Sciatic nerve (tissue), 2 donors: Measurements from ENCODE around the gene UBLCP1. TPM values are rescaled to one million over a fixed set of nuclear protein-coding genes. Genes with fewer than 3 reads are reported as not detected.
"Not testable (repeated sequence)": the region's sequence is repeated elsewhere in the genome, so short reads cannot be mapped to it uniquely, and the experiment has no call there.

Experiments
- ATAC-seq: fragments of 200-7000 bp; cut with Tn5 transposase; one replicate; pipeline ENCODE4 v1.9.1; 2020; ENCODE audit warnings: mild to moderate bottlenecking, moderate library complexity
- DNase-seq: peaks from one replicate; pipeline ENCODE4 v3.0.0-alpha.2; 2020; ENCODE audit warnings: low spot score
- intact Hi-C: fragments of 100-400 bp; cut with DNase I; formaldehyde crosslinking; loops from one replicate; pipeline ENCODE4 v1.14.2; 2022
- total RNA-seq: library from RNA; stranded (reverse); fragmentation: NEBNext Ultra II Directional; extraction: Animal tissue kit (Norgen Biotek cat#: 25700); gene quantifications from one replicate; pipeline ENCODE4 v1.2.1, GENCODE V29; 2021
- donor health status: DM: no; HTN: no; CAD: no.
- donor health status: DM: no; HTN: no; CAD: no.

Gene UBLCP1, protein sequence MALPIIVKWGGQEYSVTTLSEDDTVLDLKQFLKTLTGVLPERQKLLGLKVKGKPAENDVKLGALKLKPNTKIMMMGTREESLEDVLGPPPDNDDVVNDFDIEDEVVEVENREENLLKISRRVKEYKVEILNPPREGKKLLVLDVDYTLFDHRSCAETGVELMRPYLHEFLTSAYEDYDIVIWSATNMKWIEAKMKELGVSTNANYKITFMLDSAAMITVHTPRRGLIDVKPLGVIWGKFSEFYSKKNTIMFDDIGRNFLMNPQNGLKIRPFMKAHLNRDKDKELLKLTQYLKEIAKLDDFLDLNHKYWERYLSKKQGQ
- 22.6 TPM for total RNA-seq

DNA sequence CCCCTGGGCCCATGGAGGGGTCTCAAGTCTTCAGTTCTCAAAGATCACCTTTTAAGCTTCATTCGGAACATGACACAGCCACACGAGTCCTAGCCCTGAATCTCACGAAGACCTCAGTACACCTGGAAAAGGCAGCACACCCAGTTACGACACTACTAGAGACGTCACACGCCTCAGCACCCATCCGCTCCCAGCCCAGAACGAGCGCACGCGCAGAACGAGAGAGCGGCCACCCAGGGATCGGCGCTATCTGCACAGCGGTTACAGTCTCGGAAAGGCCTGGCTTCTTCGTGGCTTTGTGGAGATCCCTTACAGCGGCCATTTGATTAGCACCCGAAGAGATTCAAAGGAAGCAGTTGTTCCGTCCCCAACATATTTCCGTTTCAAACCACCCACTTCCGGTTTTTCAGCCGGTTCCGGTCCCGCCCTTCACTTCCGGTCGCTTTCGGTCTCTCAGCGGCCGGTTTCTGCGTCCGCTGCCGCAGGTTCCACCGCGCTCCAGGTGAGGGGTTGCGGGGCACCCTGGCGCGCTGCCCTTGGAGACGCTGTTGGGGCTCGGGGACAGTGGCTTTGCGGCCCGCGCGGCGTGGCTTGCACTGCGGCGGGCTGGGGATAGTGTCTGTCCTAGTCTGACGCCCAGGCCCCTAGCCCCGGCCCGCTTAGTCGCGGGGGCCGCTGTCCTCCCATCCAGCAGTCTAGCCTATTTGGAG is at the start of gene UBLCP1:
UBLCP1 (plus strand) TSS at position 432 of the 710 bp plus-strand sequence. CDS start 5,626 bp downstream, outside the sequence.
- DNase-seq (peak; percentile 84), ATAC-seq (peak; percentile 93)
- intact Hi-C loops: no loop called here

GRCh38 chr5:159214486-159215271 is 48.4 kb upstream of the UBLCP1 start:
- ATAC-seq (no peak), DNase-seq (no peak)
- intact Hi-C loops: no loop called here

GRCh38 chr5:159215886-159216285 is 47.2 kb upstream of the UBLCP1 start:
- DNase-seq (no peak), ATAC-seq (no peak)
- intact Hi-C loops: no loop called here

DNA sequence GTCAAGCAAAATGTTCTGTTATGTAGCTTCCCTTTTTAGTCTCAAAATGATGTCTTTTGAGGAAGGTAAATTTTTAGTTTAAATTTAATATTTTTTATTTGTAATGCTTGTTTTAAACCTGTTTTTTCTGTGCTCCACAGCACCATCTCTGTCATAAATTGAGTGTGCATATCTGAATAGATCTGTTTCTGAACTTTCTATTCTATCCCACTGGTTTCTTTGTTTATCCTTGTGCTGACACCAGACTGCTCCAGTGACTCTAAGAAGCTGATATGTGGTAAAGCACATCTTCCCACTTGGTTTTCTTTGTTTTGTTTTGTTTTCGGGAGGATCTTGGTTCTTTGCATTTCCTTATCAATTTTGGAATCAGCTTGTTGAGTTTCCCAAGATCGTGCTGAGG is 46.6 kb upstream of the UBLCP1 start:
- DNase-seq (no peak), ATAC-seq (no peak)
- intact Hi-C loops: no loop called here

GRCh38 chr5:159217236-159217635 is 45.9 kb upstream of the UBLCP1 start:
- DNase-seq (no peak), ATAC-seq (no peak)
- intact Hi-C loops: no loop called here

GRCh38 chr5:159218595-159219023 is 44.5 kb upstream of the UBLCP1 start:
- DNase-seq: no peak
- intact Hi-C loops: no loop called here
- no peak for ATAC-seq

DNA sequence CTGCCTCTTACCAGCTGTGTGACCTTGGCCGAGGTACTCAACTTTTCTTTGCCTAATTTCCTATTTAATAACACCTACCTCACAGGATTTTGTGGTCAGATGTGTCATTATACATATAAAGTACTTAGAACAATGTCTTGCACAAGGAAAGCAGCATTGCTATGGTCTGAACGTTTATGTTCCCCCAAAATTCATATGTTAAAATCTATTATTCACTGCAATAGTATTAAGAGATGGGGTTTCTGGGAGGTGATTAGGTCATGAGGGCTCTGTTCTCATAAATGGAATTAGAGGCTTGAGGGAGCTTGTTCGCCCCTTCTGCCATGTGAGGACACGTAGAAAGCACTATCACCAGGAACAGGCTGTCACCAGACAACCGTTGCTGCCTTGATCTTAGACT is 42.9 kb upstream of the UBLCP1 start:
- DNase-seq (no peak), ATAC-seq (no peak)
- intact Hi-C loops: no loop called here

DNA sequence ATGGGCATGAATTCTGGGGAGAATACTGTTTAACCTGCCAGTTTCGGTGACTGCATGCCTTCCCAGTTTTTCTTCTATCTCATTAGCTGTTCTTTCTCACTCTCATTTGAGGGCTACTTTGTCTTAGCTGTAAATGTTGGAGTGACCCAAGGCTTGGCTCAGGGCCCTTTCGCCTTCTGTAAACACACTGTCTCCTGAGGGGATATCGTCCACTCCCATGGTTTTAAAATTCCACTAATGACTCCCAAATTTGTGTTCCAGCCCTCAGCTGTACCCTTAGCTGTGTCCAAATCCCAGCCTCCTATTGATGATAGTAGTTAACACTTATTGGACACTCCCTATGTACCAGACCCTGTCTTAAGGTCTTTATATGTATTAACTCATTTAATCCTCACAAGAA is 39.6 kb upstream of the UBLCP1 start:
- DNase-seq: no peak
- ATAC-seq: no peak
- intact Hi-C loops: no loop called here

- ATAC-seq (no peak), DNase-seq (no peak)
- intact Hi-C loops: no loop called here
These were observed 38.6 kb upstream of the UBLCP1 start for GRCh38 chr5:159224471-159224870.

DNA sequence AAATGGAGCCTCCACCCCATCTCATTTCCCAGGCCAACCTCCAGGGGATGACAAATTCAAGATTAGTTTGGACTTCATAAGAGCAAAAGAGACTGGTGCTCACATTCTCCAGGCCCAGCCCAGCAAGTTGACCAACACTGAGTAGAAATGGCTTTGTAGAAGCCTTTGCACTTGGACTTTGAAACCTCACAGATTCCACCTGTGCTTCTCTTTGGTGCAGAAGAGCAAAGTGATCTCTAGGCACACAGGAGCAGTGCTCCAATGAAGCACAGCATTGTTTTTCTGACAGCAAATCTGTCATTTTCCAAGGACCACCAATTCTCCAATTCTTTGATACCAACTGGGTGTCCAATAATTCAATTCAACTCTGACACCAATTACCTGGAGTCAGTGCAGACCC is 36.6 kb upstream of the UBLCP1 start:
- no peak for ATAC-seq
- DNase-seq: no peak
- intact Hi-C loops: no loop called here

DNA sequence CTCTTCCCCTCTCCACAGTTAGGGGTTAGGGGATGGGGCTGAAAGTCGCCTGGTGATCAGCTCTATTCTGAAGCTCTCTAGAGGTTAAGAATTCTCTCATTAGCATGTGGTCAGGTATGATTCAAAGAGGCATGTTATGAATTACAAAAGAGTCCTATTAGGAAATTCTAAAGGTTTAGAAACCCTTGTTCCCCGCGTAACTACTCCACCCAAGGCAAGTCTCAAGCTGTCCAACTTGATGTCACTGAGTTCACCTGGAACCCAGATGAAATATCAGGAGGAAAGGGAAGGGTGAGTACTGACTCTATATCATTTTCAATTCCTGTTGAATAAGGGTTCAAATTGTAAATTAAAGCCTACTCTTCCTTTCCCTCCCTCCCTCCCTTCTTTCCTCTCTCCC is 35.6 kb upstream of the UBLCP1 start:
- intact Hi-C loops: no loop called here
- no peak for ATAC-seq
- no peak for DNase-seq

GRCh38 chr5:159228097-159228496 is 35.0 kb upstream of the UBLCP1 start:
- DNase-seq, intact Hi-C loops, ATAC-seq: not testable (repeated sequence)

DNA sequence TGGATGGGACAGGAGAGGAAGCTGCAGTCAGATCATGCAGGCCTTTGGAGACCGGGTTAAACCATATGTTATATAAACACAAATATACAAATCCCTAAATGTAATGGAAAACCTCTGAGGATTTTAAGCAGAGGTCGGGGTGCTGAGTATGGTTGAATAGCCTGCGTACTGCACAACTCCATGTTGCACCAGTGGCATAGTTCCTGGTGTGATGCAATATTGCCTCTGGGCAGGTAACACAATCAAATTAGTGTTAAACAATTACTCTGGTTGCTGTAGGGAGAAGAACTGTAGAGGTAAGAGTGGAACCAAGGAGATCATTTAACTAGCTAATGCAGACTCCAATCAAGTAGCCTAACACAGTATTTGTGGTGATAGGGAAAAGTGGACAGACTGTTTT is 32.4 kb upstream of the UBLCP1 start:
- DNase-seq (no peak), ATAC-seq (no peak)
- intact Hi-C loops: no loop called here

GRCh38 chr5:159231167-159231566 is 31.9 kb upstream of the UBLCP1 start:
- ATAC-seq (no peak), DNase-seq (no peak)
- intact Hi-C loops: no loop called here

- ATAC-seq, DNase-seq, intact Hi-C loops: not testable (repeated sequence)
These were observed 27.1 kb upstream of the UBLCP1 start for GRCh38 chr5:159235871-159236520.

DNA sequence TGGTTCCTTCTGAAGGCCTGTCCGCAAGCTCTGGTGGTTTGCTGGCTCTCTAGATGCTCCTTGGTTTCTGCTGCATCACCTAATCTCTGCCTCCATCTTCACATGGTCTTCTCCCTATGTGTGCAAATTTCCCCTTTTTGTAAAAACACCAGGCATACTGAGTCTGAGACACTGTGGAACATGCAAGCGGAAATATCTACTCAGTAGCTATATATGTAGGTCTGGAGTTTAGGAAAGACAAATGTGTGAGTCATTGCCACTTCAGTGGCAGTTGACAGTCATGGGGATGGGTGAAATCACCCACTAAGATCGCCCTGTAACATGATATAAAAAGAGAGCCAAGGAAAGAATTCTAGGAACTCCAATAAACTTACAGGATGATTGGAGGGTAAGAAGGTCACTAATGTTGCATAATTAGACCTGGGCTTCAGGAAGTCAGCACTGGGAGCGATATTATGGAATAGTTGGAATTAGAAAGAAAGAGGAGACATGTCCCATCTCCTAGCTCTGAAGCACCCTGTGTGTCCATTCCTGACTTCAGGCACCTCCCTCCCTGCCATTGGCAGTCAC is 22.7 kb upstream of the UBLCP1 start:
- no peak for DNase-seq
- ATAC-seq: no peak
- intact Hi-C loops: no loop called here

- ATAC-seq (no peak), DNase-seq (no peak)
- intact Hi-C loops: no loop called here
These were observed 21.0 kb upstream of the UBLCP1 start for GRCh38 chr5:159241946-159242552.

DNA sequence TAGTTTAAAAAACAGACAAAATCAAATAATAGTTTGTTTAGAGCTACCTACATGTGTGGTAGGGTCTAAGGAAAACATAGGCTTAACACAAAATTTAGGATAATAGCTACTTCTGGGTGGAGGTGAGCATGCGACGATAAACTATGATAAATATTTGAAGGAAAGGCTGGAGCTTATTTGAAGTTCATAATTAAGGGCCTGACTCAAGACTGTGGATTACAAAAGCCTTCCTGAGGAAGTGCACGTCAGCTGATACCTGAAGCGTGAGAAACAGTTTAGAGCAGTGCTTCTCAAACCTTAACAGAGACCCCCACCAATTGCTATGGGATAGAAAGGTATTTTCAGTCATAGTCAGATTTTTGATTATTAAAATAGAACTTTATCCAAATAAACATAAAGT is 20.4 kb upstream of the UBLCP1 start:
- intact Hi-C loops: no loop called here
- ATAC-seq (no peak), DNase-seq (no peak)

GRCh38 chr5:159243385-159243784 is 19.7 kb upstream of the UBLCP1 start:
- ATAC-seq (no peak), DNase-seq (no peak)
- intact Hi-C loops: no loop called here
